GM20000 (cell line): ENCODE measurements around the gene SPATA22.

ENCODE experiments used
- DNase-seq: peaks from one replicate; pipeline ENCODE4 v3.0.0; 2012; ENCODE audit warnings: low spot score
- TF ChIP-seq, protein P1 (sequence below): IDR thresholded peaks from 2 replicates; pipeline ENCODE4 v1.5.1; 2012; ENCODE audit warnings: mild to moderate bottlenecking, control low read depth; ENCODE audit errors: extremely low read depth, missing control alignments

SPATA22 gene

DNA sequence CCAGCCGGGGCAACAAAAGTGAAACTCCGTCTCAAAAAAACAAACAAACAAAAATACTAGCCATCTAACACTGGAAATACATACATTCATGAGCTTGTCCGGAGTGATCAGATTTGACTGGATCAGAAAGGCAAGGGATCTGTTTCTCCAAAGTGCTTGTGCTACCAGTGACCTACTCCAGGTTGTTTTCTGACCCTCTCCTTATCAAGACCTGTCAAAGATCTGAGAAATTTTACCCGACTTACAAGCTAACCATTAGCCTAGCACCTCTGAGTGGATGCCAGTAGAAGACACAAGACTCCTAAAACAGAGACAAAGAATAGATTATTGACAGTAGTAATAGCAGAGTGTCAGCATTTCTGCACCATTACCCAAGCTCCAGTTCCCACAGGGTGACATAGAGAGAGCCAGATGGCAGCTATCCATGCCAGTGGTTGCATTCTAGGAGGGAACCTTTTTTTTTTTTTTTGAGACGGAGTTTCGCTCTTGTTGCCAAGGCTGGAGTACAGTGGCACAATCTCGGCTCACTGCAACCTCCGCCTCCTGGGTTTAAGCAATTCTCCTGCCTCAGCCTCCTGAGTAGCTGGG, 14.0 kb upstream of the SPATA22 start:
- DNase-seq, result no peak
- TF ChIP-seq, protein P1, sequence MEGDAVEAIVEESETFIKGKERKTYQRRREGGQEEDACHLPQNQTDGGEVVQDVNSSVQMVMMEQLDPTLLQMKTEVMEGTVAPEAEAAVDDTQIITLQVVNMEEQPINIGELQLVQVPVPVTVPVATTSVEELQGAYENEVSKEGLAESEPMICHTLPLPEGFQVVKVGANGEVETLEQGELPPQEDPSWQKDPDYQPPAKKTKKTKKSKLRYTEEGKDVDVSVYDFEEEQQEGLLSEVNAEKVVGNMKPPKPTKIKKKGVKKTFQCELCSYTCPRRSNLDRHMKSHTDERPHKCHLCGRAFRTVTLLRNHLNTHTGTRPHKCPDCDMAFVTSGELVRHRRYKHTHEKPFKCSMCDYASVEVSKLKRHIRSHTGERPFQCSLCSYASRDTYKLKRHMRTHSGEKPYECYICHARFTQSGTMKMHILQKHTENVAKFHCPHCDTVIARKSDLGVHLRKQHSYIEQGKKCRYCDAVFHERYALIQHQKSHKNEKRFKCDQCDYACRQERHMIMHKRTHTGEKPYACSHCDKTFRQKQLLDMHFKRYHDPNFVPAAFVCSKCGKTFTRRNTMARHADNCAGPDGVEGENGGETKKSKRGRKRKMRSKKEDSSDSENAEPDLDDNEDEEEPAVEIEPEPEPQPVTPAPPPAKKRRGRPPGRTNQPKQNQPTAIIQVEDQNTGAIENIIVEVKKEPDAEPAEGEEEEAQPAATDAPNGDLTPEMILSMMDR, result no peak

DNA sequence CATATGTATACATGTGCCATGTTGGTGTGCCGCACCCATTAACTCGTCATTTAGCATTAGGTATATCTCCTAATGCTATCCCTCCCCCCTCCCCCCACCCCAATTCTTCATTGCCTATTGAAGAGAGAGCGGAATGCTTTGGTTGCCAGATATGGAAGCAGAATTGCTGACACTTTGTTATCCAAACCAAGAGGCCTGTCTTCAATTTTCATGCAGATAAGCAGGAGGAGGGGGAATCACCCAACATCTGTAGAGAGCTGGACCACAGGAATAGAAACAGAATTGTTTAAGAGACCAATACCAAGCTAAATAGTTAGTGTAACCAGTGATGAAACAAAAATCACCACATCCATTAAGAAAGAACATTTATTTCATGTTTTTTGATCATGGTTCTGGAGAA, 11.2 kb upstream of the SPATA22 start:
- TF ChIP-seq, protein P1, result no peak
- no peak for DNase-seq

DNA sequence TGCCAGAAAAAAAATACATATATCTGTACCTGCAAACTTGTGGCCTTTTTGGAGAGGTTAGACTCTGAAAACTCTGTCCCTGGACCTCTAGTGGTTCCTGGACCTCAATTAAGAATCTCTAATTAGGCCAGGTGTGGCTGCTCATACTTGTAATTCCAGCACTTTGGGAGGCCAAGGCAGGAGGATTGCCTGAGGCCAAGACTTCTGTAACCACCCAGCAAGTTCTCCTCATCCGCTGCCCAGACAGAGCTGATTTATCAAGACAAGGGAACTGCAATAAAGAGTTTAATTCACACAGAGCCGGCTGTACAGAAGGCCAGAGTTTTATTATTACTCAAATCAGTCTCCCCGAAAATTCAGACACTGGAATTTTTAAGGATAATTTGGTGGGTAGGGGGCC, 8.4 kb upstream of the SPATA22 start:
- no peak for DNase-seq
- TF ChIP-seq, protein P1, result no peak

DNA sequence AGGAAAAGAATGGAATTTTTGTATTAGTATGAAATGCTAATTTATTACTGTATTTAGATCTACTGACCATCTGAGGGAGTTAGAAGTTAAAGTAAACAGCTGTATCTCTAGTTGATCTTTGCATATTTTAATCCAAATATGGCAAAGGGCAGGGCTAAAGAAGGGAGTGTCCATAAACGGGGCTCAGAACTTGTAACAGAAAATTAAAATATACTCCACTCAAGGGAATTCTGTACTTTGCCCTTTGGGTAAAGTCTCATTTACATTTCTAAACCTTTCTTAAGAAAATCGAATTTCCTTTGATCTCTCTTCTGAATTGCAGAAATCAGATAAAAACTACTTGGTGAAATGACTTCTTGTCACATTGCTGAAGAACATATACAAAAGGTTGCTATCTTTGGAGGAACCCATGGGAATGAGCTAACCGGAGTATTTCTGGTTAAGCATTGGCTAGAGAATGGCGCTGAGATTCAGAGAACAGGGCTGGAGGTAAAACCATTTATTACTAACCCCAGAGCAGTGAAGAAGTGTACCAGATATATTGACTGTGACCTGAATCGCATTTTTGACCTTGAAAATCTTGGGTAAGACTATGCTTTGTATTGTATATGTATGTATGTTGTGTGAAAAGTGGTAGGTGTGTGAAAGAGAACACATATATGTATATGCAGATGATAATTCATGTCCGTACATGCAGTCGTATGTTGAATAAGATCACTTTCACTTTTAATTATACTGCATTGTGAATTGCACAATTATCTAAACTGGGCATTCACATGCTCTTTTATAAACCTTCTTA, 4.4 kb upstream of the SPATA22 start, which contains the start of gene ASPA:
ASPA (plus strand) TSS at position 186 of the 799 bp plus-strand sequence; CDS start at position 349, 163 bp downstream.
- TF ChIP-seq, protein P1, result no peak
- DNase-seq, result no peak

DNA sequence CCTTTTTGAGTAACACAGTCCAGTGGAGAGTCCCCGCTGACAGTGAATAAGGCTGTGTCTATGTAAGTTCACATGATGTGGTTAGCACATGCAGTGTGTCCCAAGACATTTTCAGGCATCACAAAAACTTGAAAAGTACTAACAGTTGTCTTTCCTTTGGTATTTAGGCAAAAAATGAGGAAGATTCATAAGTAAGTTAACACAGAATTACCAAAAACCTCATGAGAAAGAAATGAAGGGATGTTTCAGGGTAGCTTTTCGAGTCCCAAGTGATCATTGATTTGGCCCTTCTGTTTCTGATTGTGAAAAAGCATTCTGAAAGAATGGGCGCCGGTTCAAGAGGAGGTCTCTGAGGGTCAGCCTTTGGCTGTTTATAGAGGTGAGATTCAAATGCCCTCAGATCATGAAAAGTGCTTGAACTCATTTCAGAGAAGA, 3.6 kb upstream of the SPATA22 start:
- TF ChIP-seq, protein P1, result no peak
- no peak for DNase-seq

DNA sequence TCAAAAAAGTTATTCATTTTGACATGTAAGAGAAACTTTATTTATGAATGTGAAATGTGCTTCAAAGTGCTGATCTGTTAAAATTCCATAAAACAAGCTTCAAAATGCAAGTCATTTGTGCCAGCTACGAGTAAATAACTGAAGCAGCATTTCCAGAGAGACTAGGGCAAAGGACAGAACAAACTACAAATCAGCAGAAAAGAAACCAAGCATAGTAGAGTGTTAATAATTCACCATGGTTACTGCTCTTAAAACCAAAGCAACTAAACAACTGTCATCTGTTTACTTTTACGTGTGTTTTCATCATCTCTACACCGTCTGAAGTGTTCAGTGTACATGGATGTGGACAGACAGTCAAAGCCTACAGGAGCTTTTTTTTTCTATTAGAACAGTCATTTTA, 2.6 kb upstream of the SPATA22 start:
- TF ChIP-seq, protein P1, result no peak

DNA sequence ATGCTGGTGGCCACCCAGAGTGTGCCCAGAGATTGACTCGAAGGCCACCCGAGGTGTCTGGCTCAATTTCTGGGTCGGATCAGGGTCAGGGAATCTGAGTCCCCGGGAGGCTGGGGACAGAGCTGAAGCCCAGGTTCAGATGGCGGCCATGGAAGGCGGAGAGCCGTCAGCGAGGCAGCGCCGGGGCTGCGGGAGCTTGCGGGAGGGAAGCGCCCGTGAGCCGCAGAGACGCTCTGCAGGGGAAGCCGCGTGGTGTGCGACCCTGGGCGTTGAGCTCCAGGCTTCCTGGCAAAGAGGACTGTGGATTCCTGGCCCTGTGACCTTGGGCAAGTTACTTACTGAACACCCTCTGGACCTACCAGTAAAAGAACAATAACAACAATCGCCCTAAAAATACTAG, 518 bp upstream of the SPATA22 start:
- TF ChIP-seq, protein P1, result no peak
- DNase-seq, result no peak

More for the DNA sequence above, 2.6 kb upstream of the SPATA22 start:
- no peak for DNase-seq
